NOMO-1 (cell line): ENCODE data around the gene TP53I13.

Experiments used
- DNase-seq, 2 experiments: peaks; one replicate each; lab custom pipeline; 2025; ENCODE audit not compliant: unreplicated experiment in 2 of 2; lab: John Stamatoyannopoulos, UW

Gene TP53I13

GRCh38 chr17:29566473-29567303 is 1.8 kb upstream of the TP53I13 start, which contains the start of gene ABHD15:
TSS of gene ABHD15 (minus strand) at chr17:29567037. CDS start at chr17:29566966, 71 bp downstream.
- DNase-seq, result peak; percentile 64 to 80

GRCh38 chr17:29567304-29567553 is 1.3 kb upstream of the TP53I13 start:
- DNase-seq, result no peak

GRCh38 chr17:29567554-29568330 is 759 bp upstream of the TP53I13 start:
- peak; percentile 64 to 80 for DNase-seq

GRCh38 chr17:29569245-29569950 is 897 bp downstream of the TP53I13 start:
- DNase-seq, result no peak

GRCh38 chr17:29570521-29570920 is 2.0 kb downstream of the TP53I13 start:
- DNase-seq, result no peak

- DNase-seq, result no peak
Measured at GRCh38 chr17:29571486-29571882, 3.0 kb downstream of the TP53I13 start.

GRCh38 chr17:29571883-29572681 is 3.6 kb downstream of the TP53I13 start:
- no peak for DNase-seq

GRCh38 chr17:29572691-29573557 is 4.4 kb downstream of the TP53I13 start:
- DNase-seq, result peak; percentile 13 to 21

- DNase-seq, result no peak
Measured at GRCh38 chr17:29573558-29573869, 5.0 kb downstream of the TP53I13 start.

- DNase-seq, result no peak
Measured at GRCh38 chr17:29573871-29574731, 5.6 kb downstream of the TP53I13 start.

- no peak for DNase-seq
Measured at GRCh38 chr17:29574732-29575510, 6.4 kb downstream of the TP53I13 start.

- DNase-seq, result no peak
Measured at GRCh38 chr17:29575511-29576213, 7.2 kb downstream of the TP53I13 start.

GRCh38 chr17:29576214-29577000 is 7.9 kb downstream of the TP53I13 start:
- no peak for DNase-seq

- no peak for DNase-seq
Measured at GRCh38 chr17:29577001-29577370, 8.5 kb downstream of the TP53I13 start.

- no peak for DNase-seq
Measured at GRCh38 chr17:29577385-29578211, 9.1 kb downstream of the TP53I13 start.
